Neural cell (in vitro differentiated cells): ENCODE results near the gene TOGARAM2. TPM values are rescaled to one million over a fixed set of nuclear protein-coding genes. Genes with fewer than 3 reads are reported as not detected.

ENCODE experiments used
- H2AFZ ChIP-seq: fragments of 200-600, 300-800 bp; sonication (generic), shearing (Covaris generic); 2 replicates; pipeline ENCODE4 v1.6.0; 2014; ENCODE audit warnings: low read depth, mild to moderate bottlenecking, antibody characterized with exemption, low read length, moderate library complexity
- H3F3A ChIP-seq: fragments of 200-600 bp; shearing (Covaris generic); 2 replicates; pipeline ENCODE4 v1.6.1; 2016; ENCODE audit warnings: mild to moderate bottlenecking, moderate library complexity, mixed read lengths, antibody characterized with exemption, low read length; ENCODE audit not compliant: insufficient read depth, poor library complexity, severe bottlenecking
- H3K27ac ChIP-seq: fragments of 200-600, 300-800 bp; sonication (generic), shearing (Covaris generic); 2 replicates; pipeline ENCODE4 v1.5.1; 2014; ENCODE audit warnings: mild to moderate bottlenecking, low read length, moderate library complexity
- H3K27me3 ChIP-seq: fragments of 300-800, 200-600 bp; sonication (generic), shearing (Covaris generic); 2 replicates; pipeline ENCODE4 v1.6.0; 2014; ENCODE audit warnings: mild to moderate bottlenecking, low read depth, low read length, moderate library complexity; ENCODE audit not compliant: insufficient read depth
- H3K36me3 ChIP-seq: fragments of 300-800, 200-600 bp; sonication (generic), shearing (Covaris generic); 2 replicates; pipeline ENCODE4 v1.5.1; 2014; ENCODE audit warnings: mild to moderate bottlenecking, antibody characterized with exemption, low read length, moderate library complexity; ENCODE audit not compliant: insufficient read depth
- H3K4me2 ChIP-seq: fragments of 300-800, 200-600 bp; sonication (generic), shearing (Covaris generic); 2 replicates; pipeline ENCODE4 v1.6.0; 2014; ENCODE audit warnings: mild to moderate bottlenecking, low read length
- H3K4me3 ChIP-seq: fragments of 300-800, 200-600 bp; sonication (generic), shearing (Covaris generic); 2 replicates; pipeline ENCODE4 v1.5.1; 2014; ENCODE audit warnings: mild to moderate bottlenecking, low read length, moderate library complexity
- H3K79me2 ChIP-seq: fragments of 200-600 bp; shearing (Covaris generic); replicated peaks from 2 replicates; pipeline ENCODE4 v1.6.0; 2014; ENCODE audit warnings: mild to moderate bottlenecking, low read length, moderate library complexity; ENCODE audit not compliant: insufficient read depth
- H3K9ac ChIP-seq: fragments of 300-800, 200-600 bp; sonication (generic), shearing (Covaris generic); 2 replicates; pipeline ENCODE4 v1.6.1; 2016; ENCODE audit warnings: mild to moderate bottlenecking, low read length, mixed read lengths
- H3K9me2 ChIP-seq: fragments of 200-600 bp; shearing (Covaris generic); 2 replicates; pipeline ENCODE4 v1.6.1; 2016; ENCODE audit warnings: mild to moderate bottlenecking, low read length, mixed read lengths; ENCODE audit not compliant: insufficient read depth
- H3K9me3 ChIP-seq: fragments of 200-600, 300-800 bp; sonication (generic), shearing (Covaris generic); 2 replicates; pipeline ENCODE4 v1.6.1; 2016; ENCODE audit warnings: mild to moderate bottlenecking, mixed run types, low read length, moderate library complexity, mixed read lengths
- H4K20me1 ChIP-seq: fragments of 200-600 bp; shearing (Covaris generic); 2 replicates; pipeline ENCODE4 v1.6.1; 2016; ENCODE audit warnings: mild to moderate bottlenecking, mixed run types; ENCODE audit not compliant: insufficient read depth
- EP300 ChIP-seq: fragments of 450-650 bp; conservative IDR thresholded peaks from 2 replicates; pipeline ENCODE4 v1.6.1; 2014; ENCODE audit warnings: antibody characterized with exemption, mild to moderate bottlenecking, moderate library complexity; ENCODE audit not compliant: poor library complexity, severe bottlenecking
- EZH2 ChIP-seq: fragments of 200-600, 300-800 bp; shearing (Covaris generic), sonication (generic); IDR thresholded peaks from 2 replicates; pipeline ENCODE4 v1.6.1; 2014; ENCODE audit warnings: antibody characterized with exemption, low read length, borderline replicate concordance, mild to moderate bottlenecking; ENCODE audit not compliant: insufficient read depth, poor library complexity, severe bottlenecking
- MXI1 ChIP-seq: fragments of 450-650 bp; conservative IDR thresholded peaks from 2 replicates; pipeline ENCODE4 v1.6.1; 2014; ENCODE audit warnings: antibody characterized with exemption, mild to moderate bottlenecking; ENCODE audit not compliant: poor library complexity, severe bottlenecking
- POLR2AphosphoS5 ChIP-seq: IDR thresholded peaks from 2 replicates; pipeline ENCODE4 v1.6.1; 2012
- RAD21 ChIP-seq: fragments of 450-650 bp; conservative IDR thresholded peaks from 2 replicates; pipeline ENCODE4 v1.6.1; 2014; ENCODE audit warnings: antibody characterized with exemption, mild to moderate bottlenecking, moderate library complexity
- SMC3 ChIP-seq: fragments of 450-650 bp; conservative IDR thresholded peaks from 2 replicates; pipeline ENCODE4 v1.6.1; 2014; ENCODE audit warnings: antibody characterized with exemption, mild to moderate bottlenecking, moderate library complexity; ENCODE audit not compliant: poor library complexity
- polyA plus RNA-seq: library from polyadenylated mRNA; depleted of rRNA; stranded (reverse); fragments of >200 nt; gene quantifications from 2 replicates; pipeline ENCODE4 v1.2.3, GENCODE V29; 2014
- TF ChIP-seq, protein P1 (sequence below): fragments of 450-650 bp; IDR thresholded peaks from 2 replicates; pipeline ENCODE4 v1.5.1; 2014; ENCODE audit warnings: antibody characterized with exemption, mild to moderate bottlenecking, moderate library complexity; ENCODE audit not compliant: poor library complexity, severe bottlenecking
- TF ChIP-seq, protein P2 (sequence below): IDR thresholded peaks from 2 replicates; pipeline ENCODE4 v1.6.1; 2012; ENCODE audit warnings: borderline replicate concordance

The TOGARAM2 gene
- polyA plus RNA-seq, 1 donor from 2014 or later: 0.10 TPM

DNA sequence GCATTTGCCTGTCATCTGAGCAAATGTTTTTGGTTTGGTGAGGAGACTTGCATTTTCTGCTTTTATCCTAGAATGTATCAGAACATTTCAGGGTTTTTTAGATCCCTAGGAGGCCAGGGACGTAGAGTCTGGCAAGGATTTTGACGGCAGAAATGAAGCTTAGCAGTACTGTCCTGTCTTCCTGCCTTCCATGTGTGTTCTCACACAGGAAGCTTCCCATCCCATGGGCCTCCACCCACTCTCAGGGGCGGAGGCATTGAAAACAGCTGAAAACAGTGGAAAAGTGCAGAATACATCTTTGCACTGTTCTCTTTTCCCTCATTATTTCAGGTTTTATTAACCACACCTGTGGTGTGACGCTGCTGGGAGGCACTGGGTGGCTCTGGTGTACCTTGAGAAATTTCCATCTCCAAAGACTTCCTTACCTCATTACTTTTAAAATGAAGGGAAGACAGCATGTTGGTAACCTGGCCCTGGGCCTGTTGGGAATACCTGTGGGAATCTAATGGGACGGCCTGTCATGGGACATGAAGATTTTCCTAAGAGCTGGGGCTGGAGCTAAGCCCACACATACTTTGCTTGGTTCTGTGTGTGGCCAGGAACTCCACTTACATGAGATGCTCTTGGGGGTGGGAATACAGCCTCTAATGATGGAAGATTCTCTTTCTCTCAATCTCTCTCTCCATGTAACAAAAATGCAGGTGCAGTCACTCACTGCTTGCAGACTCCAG lies 72.7 kb downstream of the TOGARAM2 start:
- peak; percentile 54 for TF ChIP-seq RAD21
- TF ChIP-seq, protein P1, sequence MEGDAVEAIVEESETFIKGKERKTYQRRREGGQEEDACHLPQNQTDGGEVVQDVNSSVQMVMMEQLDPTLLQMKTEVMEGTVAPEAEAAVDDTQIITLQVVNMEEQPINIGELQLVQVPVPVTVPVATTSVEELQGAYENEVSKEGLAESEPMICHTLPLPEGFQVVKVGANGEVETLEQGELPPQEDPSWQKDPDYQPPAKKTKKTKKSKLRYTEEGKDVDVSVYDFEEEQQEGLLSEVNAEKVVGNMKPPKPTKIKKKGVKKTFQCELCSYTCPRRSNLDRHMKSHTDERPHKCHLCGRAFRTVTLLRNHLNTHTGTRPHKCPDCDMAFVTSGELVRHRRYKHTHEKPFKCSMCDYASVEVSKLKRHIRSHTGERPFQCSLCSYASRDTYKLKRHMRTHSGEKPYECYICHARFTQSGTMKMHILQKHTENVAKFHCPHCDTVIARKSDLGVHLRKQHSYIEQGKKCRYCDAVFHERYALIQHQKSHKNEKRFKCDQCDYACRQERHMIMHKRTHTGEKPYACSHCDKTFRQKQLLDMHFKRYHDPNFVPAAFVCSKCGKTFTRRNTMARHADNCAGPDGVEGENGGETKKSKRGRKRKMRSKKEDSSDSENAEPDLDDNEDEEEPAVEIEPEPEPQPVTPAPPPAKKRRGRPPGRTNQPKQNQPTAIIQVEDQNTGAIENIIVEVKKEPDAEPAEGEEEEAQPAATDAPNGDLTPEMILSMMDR: peak; percentile 38
- peak; percentile 45 for TF ChIP-seq SMC3
- no peak for TF ChIP-seq EZH2
- no peak overlapping the region for H3K4me2 ChIP-seq
- no peaks in the 10 kb centered on the region for H4K20me1 ChIP-seq
- no peaks in the 10 kb centered on the region for H3F3A ChIP-seq
- no peak overlapping the region for H3K27ac ChIP-seq
- no peak overlapping the region for H3K9ac ChIP-seq
- H3K79me2 ChIP-seq: no peaks in the 10 kb centered on the region
- H3K36me3 ChIP-seq: no peaks in the 10 kb centered on the region
- no peaks in the 10 kb centered on the region for H3K9me2 ChIP-seq
- H3K4me3 ChIP-seq: no peak overlapping the region
- no peaks in the 10 kb centered on the region for H3K9me3 ChIP-seq
- no peaks in the 10 kb centered on the region for H3K27me3 ChIP-seq
- no peak overlapping the region for H2AFZ ChIP-seq

DNA sequence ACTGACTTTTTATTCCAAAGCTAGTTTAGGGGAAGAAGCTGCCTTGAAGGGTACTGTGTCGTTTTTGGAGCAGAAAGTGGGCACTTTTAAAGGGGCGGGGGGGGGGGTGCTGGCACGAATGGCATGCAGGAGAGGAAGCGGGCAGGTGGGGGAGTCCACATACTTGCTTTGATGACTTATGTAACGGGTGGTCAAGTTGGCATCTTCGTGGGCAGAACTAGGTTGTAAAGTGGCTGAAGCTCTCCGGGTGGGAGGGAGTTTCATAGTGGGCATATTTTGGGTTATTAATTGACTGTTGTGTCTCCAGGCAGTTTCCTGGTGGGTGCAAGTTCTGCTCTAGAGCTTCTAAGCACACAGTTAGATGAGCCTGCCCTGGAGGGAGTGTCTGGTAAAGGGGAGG lies 73.3 kb downstream of the TOGARAM2 start:
- H3K36me3 ChIP-seq: no peaks in the 10 kb centered on the region
- no peaks in the 10 kb centered on the region for H3F3A ChIP-seq
- no peaks in the 10 kb centered on the region for H3K9me2 ChIP-seq
- H3K9ac ChIP-seq: no peak overlapping the region
- H3K27ac ChIP-seq: no peak overlapping the region
- H2AFZ ChIP-seq: no peak overlapping the region
- H3K4me3 ChIP-seq: no peak overlapping the region
- TF ChIP-seq, protein P1: no peak
- no peak for TF ChIP-seq EZH2
- no peak for TF ChIP-seq POLR2AphosphoS5
- no peak for TF ChIP-seq EP300
- TF ChIP-seq RAD21: no peak
- TF ChIP-seq, protein P2, sequence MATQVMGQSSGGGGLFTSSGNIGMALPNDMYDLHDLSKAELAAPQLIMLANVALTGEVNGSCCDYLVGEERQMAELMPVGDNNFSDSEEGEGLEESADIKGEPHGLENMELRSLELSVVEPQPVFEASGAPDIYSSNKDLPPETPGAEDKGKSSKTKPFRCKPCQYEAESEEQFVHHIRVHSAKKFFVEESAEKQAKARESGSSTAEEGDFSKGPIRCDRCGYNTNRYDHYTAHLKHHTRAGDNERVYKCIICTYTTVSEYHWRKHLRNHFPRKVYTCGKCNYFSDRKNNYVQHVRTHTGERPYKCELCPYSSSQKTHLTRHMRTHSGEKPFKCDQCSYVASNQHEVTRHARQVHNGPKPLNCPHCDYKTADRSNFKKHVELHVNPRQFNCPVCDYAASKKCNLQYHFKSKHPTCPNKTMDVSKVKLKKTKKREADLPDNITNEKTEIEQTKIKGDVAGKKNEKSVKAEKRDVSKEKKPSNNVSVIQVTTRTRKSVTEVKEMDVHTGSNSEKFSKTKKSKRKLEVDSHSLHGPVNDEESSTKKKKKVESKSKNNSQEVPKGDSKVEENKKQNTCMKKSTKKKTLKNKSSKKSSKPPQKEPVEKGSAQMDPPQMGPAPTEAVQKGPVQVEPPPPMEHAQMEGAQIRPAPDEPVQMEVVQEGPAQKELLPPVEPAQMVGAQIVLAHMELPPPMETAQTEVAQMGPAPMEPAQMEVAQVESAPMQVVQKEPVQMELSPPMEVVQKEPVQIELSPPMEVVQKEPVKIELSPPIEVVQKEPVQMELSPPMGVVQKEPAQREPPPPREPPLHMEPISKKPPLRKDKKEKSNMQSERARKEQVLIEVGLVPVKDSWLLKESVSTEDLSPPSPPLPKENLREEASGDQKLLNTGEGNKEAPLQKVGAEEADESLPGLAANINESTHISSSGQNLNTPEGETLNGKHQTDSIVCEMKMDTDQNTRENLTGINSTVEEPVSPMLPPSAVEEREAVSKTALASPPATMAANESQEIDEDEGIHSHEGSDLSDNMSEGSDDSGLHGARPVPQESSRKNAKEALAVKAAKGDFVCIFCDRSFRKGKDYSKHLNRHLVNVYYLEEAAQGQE: no peak
- no peak for TF ChIP-seq MXI1
- TF ChIP-seq SMC3: no peak
- no peak overlapping the region for H3K4me2 ChIP-seq
- H3K9me3 ChIP-seq: no peaks in the 10 kb centered on the region
- H3K27me3 ChIP-seq: no peaks in the 10 kb centered on the region
- no peaks in the 10 kb centered on the region for H4K20me1 ChIP-seq
- no peaks in the 10 kb centered on the region for H3K79me2 ChIP-seq
